Natural killer cell (primary cell): ENCODE data around the gene ZNF692. TPM values are rescaled to one million over a fixed set of nuclear protein-coding genes. Genes with fewer than 3 reads are reported as not detected.

Experiments used
- ATAC-seq, 3 donors: fragments of 150-1000 bp in 2 of 3; fragments of 200-7000 bp in 1 of 3; cut with Tn5 transposase; 1 replicate in 1 of 3; 2 replicates in 2 of 3; pipeline ENCODE4 v1.10.0; 2021; ENCODE audit warnings: mild to moderate bottlenecking in 2 of 3, moderate library complexity in 2 of 3
- DNase-seq, 2 donors: peaks; one replicate each; pipeline versions ENCODE4 v3.0.0 to v3.0.0-alpha.2; 2013 to 2021; ENCODE audit warnings: mixed read lengths in 1 of 2
- H3K27ac ChIP-seq: one replicate; pipeline ENCODE4 v1.5.1; 2013; ENCODE audit warnings: mild to moderate bottlenecking, low read length
- H3K27me3 ChIP-seq: one replicate; pipeline ENCODE4 v1.6.1; 2013; ENCODE audit warnings: low read length; ENCODE audit not compliant: control insufficient read depth, insufficient read depth
- H3K36me3 ChIP-seq: one replicate; pipeline ENCODE4 v1.6.1; 2013; ENCODE audit warnings: low read length; ENCODE audit not compliant: control insufficient read depth, insufficient read depth
- H3K4me1 ChIP-seq: one replicate; pipeline ENCODE4 v1.6.1; 2013; ENCODE audit warnings: low read length; ENCODE audit not compliant: control insufficient read depth, insufficient read depth
- H3K4me3 ChIP-seq: one replicate; pipeline ENCODE4 v1.5.1; 2013; ENCODE audit warnings: low read length
- H3K9me3 ChIP-seq: one replicate; pipeline ENCODE4 v1.6.1; 2013; ENCODE audit warnings: low read length; ENCODE audit not compliant: control insufficient read depth, insufficient read depth
- H3K27ac Mint-ChIP-seq, 2 donors: one replicate each; pipeline ENCODE4 v1.8.0; 2022; ENCODE audit warnings: mild to moderate bottlenecking in 2 of 2, mixed read lengths in 2 of 2, moderate library complexity in 1 of 2
- H3K27me3 Mint-ChIP-seq, 2 donors: one replicate each; pipeline ENCODE4 v1.8.0; 2022; ENCODE audit warnings: low read depth in 2 of 2, mixed read lengths in 2 of 2
- H3K36me3 Mint-ChIP-seq: one replicate; pipeline ENCODE4 v1.8.0; 2022; ENCODE audit warnings: mixed read lengths
- H3K4me1 Mint-ChIP-seq, 2 donors: one replicate each; pipeline ENCODE4 v1.8.0; 2022; ENCODE audit warnings: mixed read lengths in 2 of 2
- H3K4me3 Mint-ChIP-seq: one replicate; pipeline ENCODE4 v1.8.0; 2022; ENCODE audit warnings: mild to moderate bottlenecking, moderate library complexity, mixed read lengths
- H3K9me3 Mint-ChIP-seq, 2 donors: one replicate each; pipeline ENCODE4 v1.8.0; 2022; ENCODE audit warnings: mixed read lengths in 2 of 2
- CTCF ChIP-seq: fragments of 200-600 bp; IDR thresholded peaks from one replicate; pipeline ENCODE4 v1.8.0; 2022; ENCODE audit warnings: antibody characterized with exemption
- WGBS: methylation state at CpG from one replicate; pipeline ENCODE4 v1.1.7; 2013; ENCODE audit warnings: missing lambda C conversion rate; ENCODE audit not compliant: insufficient coverage; 5-methylcytosine and 5-hydroxymethylcytosine counted together
- intact Hi-C: fragments of 100-400 bp; cut with micrococcal nuclease; formaldehyde crosslinking; loops from one replicate; pipeline ENCODE4 v1.14.2; 2022
- total RNA-seq, 4 donors: library from RNA; stranded (reverse); fragments of 120-200 nt in 1 of 4; gene quantifications; one replicate each; pipeline versions ENCODE4 v1.2.3 to v1.2.4, GENCODE V29; 2013 to 2022

The ZNF692 gene
- total RNA-seq, 3 donors from 2014 or later (not counting 1 experiment from before 2014, with no cell fraction given), result 50.4 to 58.7 (median 52.3) TPM

GRCh38 chr1:248814351-248814750 is 44.5 kb downstream of the ZNF692 start:
- no peaks in the 10 kb centered on the region for H3K9me3 ChIP-seq
- Mint-ChIP-seq H3K27ac (no peak overlapping the region), H3K9me3 (no peaks in the 10 kb centered on the region), H3K4me3 (no peak overlapping the region), H3K4me1 (peaks cover 11 to 46% of the 10 kb centered on the region in 2 donors), H3K27me3 (no peaks in the 10 kb centered on the region), H3K36me3 (peaks cover 18% of the 10 kb centered on the region)
- H3K4me1 ChIP-seq, result peaks cover 27% of the 10 kb centered on the region
- intact Hi-C loops, result no loop called here
- no peaks in the 10 kb centered on the region for H3K27me3 ChIP-seq
- ATAC-seq (no peak), DNase-seq (no peak)
- peaks cover 44% of the 10 kb centered on the region for H3K36me3 ChIP-seq
- no peak overlapping the region for H3K27ac ChIP-seq
- WGBS, result 95% methylated on average over 16 of the region's 16 CpGs
- H3K4me3 ChIP-seq, result no peak overlapping the region
- TF ChIP-seq CTCF, result no peak

- no peak for DNase-seq
- 97% methylated on average over 7 of the region's 8 CpGs for WGBS
- Histone ChIP-seq H3K36me3 (peaks cover 44% of the 10 kb centered on the region), H3K4me3 (no peak overlapping the region), H3K27ac (no peak overlapping the region), H3K4me1 (peaks cover 19% of the 10 kb centered on the region), H3K9me3 (no peaks in the 10 kb centered on the region), H3K27me3 (no peaks in the 10 kb centered on the region)
- Mint-ChIP-seq H3K27me3 (no peaks in the 10 kb centered on the region), H3K36me3 (peaks cover 18% of the 10 kb centered on the region), H3K27ac (no peak overlapping the region), H3K4me1 (peaks cover 11 to 39% of the 10 kb centered on the region in 2 donors), H3K4me3 (no peak overlapping the region), H3K9me3 (no peaks in the 10 kb centered on the region)
- intact Hi-C loops, result no loop called here
- no peak for TF ChIP-seq CTCF
- no peak for ATAC-seq
These were observed 45.3 kb downstream of the ZNF692 start for GRCh38 chr1:248813546-248813945.

DNA sequence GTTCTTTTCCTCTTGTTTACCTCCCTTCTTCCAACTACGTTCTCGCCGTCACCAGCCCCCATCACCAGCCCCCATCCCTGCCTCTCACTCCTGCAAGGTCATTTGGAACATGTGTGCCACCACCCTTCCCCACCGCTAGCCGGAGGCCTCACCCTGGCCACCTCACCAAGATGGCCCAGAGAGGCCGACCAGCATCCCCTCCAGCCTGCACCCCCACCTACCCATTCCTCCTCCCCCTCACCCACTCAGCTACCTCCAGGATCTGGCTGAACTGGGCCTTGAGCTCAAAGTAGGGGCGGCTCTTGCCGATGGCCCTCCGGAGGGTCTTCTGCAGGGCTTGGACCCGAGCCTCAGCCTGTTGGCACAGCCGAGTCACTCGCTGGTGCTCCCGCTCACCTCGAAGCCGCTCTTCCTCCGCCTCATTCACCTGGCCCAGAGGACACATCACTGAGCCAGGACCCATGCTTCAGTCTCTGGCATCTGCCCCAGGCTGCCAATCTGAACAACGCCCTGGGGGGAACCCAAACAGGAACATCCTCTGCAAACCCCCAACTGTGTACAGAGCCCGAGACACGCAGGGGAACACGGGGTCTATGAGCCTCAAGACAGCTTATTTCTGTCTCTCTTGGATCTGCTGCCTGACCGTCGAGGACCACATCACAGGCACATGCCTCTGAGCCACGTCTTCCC is 46.0 kb downstream of the ZNF692 start:
- Histone ChIP-seq H3K27ac (no peak overlapping the region), H3K4me3 (no peak overlapping the region), H3K27me3 (no peaks in the 10 kb centered on the region), H3K36me3 (peaks cover 44% of the 10 kb centered on the region), H3K9me3 (no peaks in the 10 kb centered on the region), H3K4me1 (peaks cover 13% of the 10 kb centered on the region)
- DNase-seq (no peak), ATAC-seq (no peak)
- Mint-ChIP-seq H3K27me3 (no peaks in the 10 kb centered on the region), H3K4me3 (no peak overlapping the region), H3K4me1 (peaks cover 11 to 34% of the 10 kb centered on the region in 2 donors), H3K36me3 (peaks cover 18% of the 10 kb centered on the region), H3K27ac (peak overlapping the region in 1 of 2 donors; percentile 11), H3K9me3 (no peaks in the 10 kb centered on the region)
- WGBS, result 97% methylated on average over 23 of the region's 23 CpGs
- intact Hi-C loops, result no loop called here
- TF ChIP-seq CTCF, result no peak
